BLaER1 (cell line): ENCODE measurements around the gene DNPH1.

Experiments
- H3K27ac ChIP-seq: shearing (Covaris generic); formaldehyde crosslinking; 2 replicates; pipeline ENCODE4 v1.8.1; 2022
- H3K27me3 ChIP-seq: shearing (Covaris generic); formaldehyde crosslinking; 2 replicates; pipeline ENCODE4 v1.8.1; 2022
- H3K36me3 ChIP-seq: shearing (Covaris generic); formaldehyde crosslinking; 2 replicates; pipeline ENCODE4 v1.8.1; 2022
- H3K4me1 ChIP-seq: shearing (Covaris generic); formaldehyde crosslinking; 2 replicates; pipeline ENCODE4 v1.8.1; 2022
- H3K4me2 ChIP-seq: shearing (Covaris generic); formaldehyde crosslinking; 2 replicates; pipeline ENCODE4 v1.8.1; 2022
- H3K4me3 ChIP-seq: shearing (Covaris generic); formaldehyde crosslinking; 2 replicates; pipeline ENCODE4 v1.8.1; 2022
- H3K9ac ChIP-seq: shearing (Covaris generic); formaldehyde crosslinking; 2 replicates; pipeline ENCODE4 v1.8.1; 2022
- H3K9me3 ChIP-seq: shearing (Covaris generic); formaldehyde crosslinking; 2 replicates; pipeline ENCODE4 v1.8.1; 2022
- H4K20me1 ChIP-seq: shearing (Covaris generic); formaldehyde crosslinking; 2 replicates; pipeline ENCODE4 v1.8.1; 2022
- Cebpa-rat ChIP-seq: shearing (Covaris generic); IDR thresholded peaks from 2 replicates; pipeline ENCODE4 v1.8.1; 2022

The DNPH1 gene

DNA sequence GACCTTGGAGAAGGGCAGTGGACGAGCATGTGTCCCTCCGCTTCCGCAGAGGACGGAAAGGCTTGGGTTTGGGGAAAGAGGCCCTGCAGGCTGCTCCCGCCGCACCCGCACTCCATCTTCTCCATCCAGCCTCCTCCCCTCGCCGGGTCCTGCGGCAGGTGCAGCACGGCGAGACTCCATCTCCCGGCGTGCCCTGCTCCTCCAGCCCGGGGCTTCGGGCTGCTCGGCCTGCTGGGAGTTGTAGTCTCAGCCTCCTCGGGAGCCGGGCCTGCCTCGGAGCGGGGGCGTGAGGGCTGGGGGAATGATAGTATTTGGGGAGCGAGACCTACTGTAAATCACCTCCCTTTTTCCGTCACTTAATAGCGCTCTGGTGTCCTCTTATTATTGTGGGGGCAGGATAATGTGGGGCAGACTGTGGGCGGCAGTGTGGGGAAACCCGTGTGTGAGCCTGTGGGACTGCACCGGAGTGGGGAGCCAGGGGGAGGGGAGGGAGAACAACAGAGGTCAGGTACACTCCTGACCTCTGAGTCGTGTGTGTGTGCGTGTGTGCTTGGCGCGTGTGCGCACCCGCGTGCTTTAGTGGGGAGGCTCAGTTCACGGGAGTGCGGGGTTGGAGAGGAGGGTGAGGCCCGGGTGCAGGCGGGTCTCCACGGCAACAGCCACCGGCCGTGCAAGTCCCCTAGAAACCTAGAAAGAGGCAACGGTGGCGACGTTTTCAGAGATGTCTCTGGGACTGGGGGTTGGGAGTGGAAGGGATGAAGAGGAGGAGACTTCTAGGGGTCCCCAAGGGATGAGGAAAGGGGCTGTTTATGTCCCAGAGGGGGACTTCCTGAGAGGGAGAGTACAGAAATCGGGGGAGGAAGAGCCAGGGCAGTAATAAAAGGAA is 18.1 kb upstream of the DNPH1 start:
- H3K9me3 ChIP-seq = peaks cover under 1% of the 10 kb centered on the region; the same call in 1 of the 2 replicates
- peak overlapping the region; percentile 71 for H3K4me3 ChIP-seq
- peaks cover 94% of the 10 kb centered on the region for H3K27me3 ChIP-seq
- no peak overlapping the region for H3K27ac ChIP-seq
- H3K36me3 ChIP-seq = no peaks in the 10 kb centered on the region
- peaks cover 22% of the 10 kb centered on the region for H3K4me1 ChIP-seq
- peak overlapping the region; percentile 41; the same call in 1 of the 2 replicates for H3K9ac ChIP-seq
- no peak for TF ChIP-seq Cebpa-rat
- H3K4me2 ChIP-seq = peak overlapping the region; percentile 95
- H4K20me1 ChIP-seq = no peaks in the 10 kb centered on the region

DNA sequence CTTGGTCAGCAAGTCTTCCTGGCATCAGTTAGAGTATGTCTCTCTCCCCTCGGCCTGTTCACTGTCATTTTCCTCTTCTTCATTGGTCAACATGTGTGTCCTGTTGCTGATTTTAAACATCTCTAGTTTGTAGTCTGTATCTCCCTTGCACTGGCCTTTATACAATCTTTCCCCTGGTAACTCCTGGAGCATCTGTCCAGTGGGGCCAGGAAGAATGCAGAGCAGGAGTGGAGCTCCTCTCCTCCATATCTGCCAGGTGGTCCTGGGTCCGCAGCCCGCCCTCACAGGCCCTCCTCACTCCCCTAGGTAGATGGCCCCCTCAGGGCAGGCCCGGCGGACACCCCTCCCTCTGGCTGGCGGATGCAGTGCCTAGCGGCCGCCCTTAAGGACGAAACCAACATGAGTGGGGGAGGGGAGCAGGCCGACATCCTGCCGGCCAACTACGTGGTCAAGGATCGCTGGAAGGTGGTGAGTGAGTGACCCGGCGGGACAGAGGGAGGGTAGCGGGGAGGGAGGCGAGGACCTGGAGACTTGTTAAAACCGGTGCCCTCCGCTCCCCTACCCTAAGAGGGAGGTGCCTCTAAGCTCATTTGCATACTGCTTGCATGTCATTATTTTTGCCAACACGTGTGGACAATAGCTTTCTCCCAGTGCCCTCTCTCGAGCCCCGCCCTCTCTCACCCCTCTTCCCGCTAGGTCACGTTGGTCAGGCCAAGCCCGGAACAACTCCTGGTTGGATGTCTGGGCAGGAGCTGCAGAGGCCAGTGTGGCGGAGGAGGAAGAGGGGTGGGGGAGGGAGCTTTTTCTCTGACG is 17.2 kb upstream of the DNPH1 start:
- Histone ChIP-seq H3K4me1 (peaks cover 22% of the 10 kb centered on the region), H3K9ac (no peak overlapping the region), H3K27me3 (peaks cover 94% of the 10 kb centered on the region), H3K36me3 (no peaks in the 10 kb centered on the region), H3K4me3 (peak overlapping the region; percentile 71), H3K4me2 (peak overlapping the region; percentile 95), H4K20me1 (no peaks in the 10 kb centered on the region), H3K27ac (no peak overlapping the region), H3K9me3 (peaks cover 4% of the 10 kb centered on the region; the same call in 1 of the 2 replicates)
- TF ChIP-seq Cebpa-rat = no peak

- no peaks in the 10 kb centered on the region for H4K20me1 ChIP-seq
- H3K4me3 ChIP-seq = peak overlapping the region; percentile 31; the same call in 1 of the 2 replicates
- no peak for TF ChIP-seq Cebpa-rat
- no peak overlapping the region for H3K27ac ChIP-seq
- no peak overlapping the region for H3K9ac ChIP-seq
- H3K36me3 ChIP-seq = no peaks in the 10 kb centered on the region
- no peak overlapping the region for H3K4me2 ChIP-seq
- peaks cover 16% of the 10 kb centered on the region for H3K4me1 ChIP-seq
- peaks cover 8% of the 10 kb centered on the region for H3K9me3 ChIP-seq
- peaks cover 79% of the 10 kb centered on the region for H3K27me3 ChIP-seq
Observed at GRCh38 chr6:43243664-43244321, 14.5 kb upstream of the DNPH1 start.

- peaks cover 74% of the 10 kb centered on the region for H3K27me3 ChIP-seq
- H3K36me3 ChIP-seq = no peaks in the 10 kb centered on the region
- H3K9ac ChIP-seq = no peak within 1 kb of the TSS
- H3K4me3 ChIP-seq = peak within 1 kb of the TSS; percentile 31; the same call in 1 of the 2 replicates
- peaks cover 15% of the 10 kb centered on the region for H3K4me1 ChIP-seq
- H3K27ac ChIP-seq = no peak within 1 kb of the TSS
- TF ChIP-seq Cebpa-rat = no peak
- no peaks in the 10 kb centered on the region for H4K20me1 ChIP-seq
- no peak within 1 kb of the TSS for H3K4me2 ChIP-seq
- peaks cover 8% of the 10 kb centered on the region for H3K9me3 ChIP-seq
Observed at GRCh38 chr6:43242908-43243663, 13.8 kb upstream of the DNPH1 start, which contains the start of gene TTBK1. TSS of gene TTBK1 (plus strand) at chr6:43243481. CDS start at chr6:43246661, 3,180 bp downstream.

DNA sequence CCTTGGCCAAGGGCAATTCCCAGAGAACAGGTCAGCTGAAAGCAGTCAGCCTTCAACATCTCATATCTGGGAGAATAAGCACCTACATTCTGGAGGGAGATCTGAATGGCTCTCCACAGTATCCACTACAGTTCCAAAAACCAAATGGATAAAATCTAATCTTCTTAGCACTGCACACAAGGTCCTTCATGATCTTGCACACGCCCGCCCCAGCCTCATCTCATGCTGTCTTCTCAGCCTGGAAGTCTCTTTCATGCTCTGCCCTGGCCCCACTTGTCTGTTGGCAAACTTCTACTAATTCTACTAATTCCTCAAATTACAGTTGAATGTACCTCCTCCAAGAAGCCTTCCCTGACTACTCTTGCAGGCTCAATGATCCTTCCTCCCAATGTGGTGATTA is 12.2 kb upstream of the DNPH1 start:
- H4K20me1 ChIP-seq = no peaks in the 10 kb centered on the region
- no peak for TF ChIP-seq Cebpa-rat
- no peaks in the 10 kb centered on the region for H3K36me3 ChIP-seq
- no peak overlapping the region for H3K4me3 ChIP-seq
- H3K4me1 ChIP-seq = peaks cover 2% of the 10 kb centered on the region; the same call in 1 of the 2 replicates
- no peak overlapping the region for H3K27ac ChIP-seq
- peaks cover 61% of the 10 kb centered on the region for H3K27me3 ChIP-seq
- no peak overlapping the region for H3K9ac ChIP-seq
- no peak overlapping the region for H3K4me2 ChIP-seq
- H3K9me3 ChIP-seq = peaks cover 8% of the 10 kb centered on the region

DNA sequence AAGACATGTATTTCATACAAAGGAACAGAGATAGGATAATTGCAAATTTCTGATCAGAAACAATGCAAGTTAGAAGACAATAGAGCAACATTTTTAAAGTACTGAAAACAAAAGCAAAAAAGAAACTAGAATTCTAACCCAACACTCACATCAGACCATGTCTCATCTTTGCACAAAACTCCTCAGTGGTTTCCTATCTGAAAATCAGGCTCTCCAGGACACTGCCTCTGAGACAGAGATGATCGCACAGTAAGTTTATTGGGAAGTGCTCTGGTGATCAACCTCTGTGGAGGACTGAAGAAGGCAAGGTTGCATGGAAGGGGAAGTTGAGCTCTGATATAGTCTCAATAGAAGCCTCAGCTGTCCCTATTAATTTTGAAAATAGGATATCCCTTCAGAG is 11.7 kb upstream of the DNPH1 start:
- H3K27me3 ChIP-seq = peaks cover 56% of the 10 kb centered on the region

GRCh38 chr6:43239054-43239453 is 9.8 kb upstream of the DNPH1 start:
- H3K27ac ChIP-seq = no peak overlapping the region
- H3K4me1 ChIP-seq = no peaks in the 10 kb centered on the region
- H3K4me3 ChIP-seq = no peak overlapping the region
- H4K20me1 ChIP-seq = no peaks in the 10 kb centered on the region
- H3K9ac ChIP-seq = no peak overlapping the region
- H3K9me3 ChIP-seq = peaks cover 8% of the 10 kb centered on the region
- TF ChIP-seq Cebpa-rat = no peak
- H3K4me2 ChIP-seq = no peak overlapping the region
- H3K27me3 ChIP-seq = peaks cover 37% of the 10 kb centered on the region
- no peaks in the 10 kb centered on the region for H3K36me3 ChIP-seq

More for the DNA sequence above, 11.7 kb upstream of the DNPH1 start:
- TF ChIP-seq Cebpa-rat = no peak
- peaks cover 8% of the 10 kb centered on the region for H3K9me3 ChIP-seq
- H3K4me2 ChIP-seq = no peak overlapping the region
- no peaks in the 10 kb centered on the region for H3K4me1 ChIP-seq
- no peaks in the 10 kb centered on the region for H3K36me3 ChIP-seq
- no peaks in the 10 kb centered on the region for H4K20me1 ChIP-seq
- H3K27ac ChIP-seq = no peak overlapping the region
- H3K9ac ChIP-seq = no peak overlapping the region
- no peak overlapping the region for H3K4me3 ChIP-seq

GRCh38 chr6:43235841-43236240 is 6.6 kb upstream of the DNPH1 start:
- no peaks in the 10 kb centered on the region for H4K20me1 ChIP-seq
- H3K27me3 ChIP-seq = peaks cover 5% of the 10 kb centered on the region; the same call in 1 of the 2 replicates
- no peaks in the 10 kb centered on the region for H3K4me1 ChIP-seq
- no peaks in the 10 kb centered on the region for H3K36me3 ChIP-seq
- H3K4me2 ChIP-seq = no peak overlapping the region
- peaks cover 5% of the 10 kb centered on the region; the same call in 1 of the 2 replicates for H3K9me3 ChIP-seq
- no peak for TF ChIP-seq Cebpa-rat
- no peak overlapping the region for H3K9ac ChIP-seq
- no peak overlapping the region for H3K27ac ChIP-seq
- no peak overlapping the region for H3K4me3 ChIP-seq
